ENCODE measurements around the gene KLHL7. TPM values are rescaled to one million over a fixed set of nuclear protein-coding genes. Genes with fewer than 3 reads are reported as not detected.

Gene KLHL7
- total and polyA plus RNA-seq, 2 donors (not counting 3 experiments of a cell fraction or from before 2014, with no cell fraction given) = 21.3 to 32.1 TPM

DNA sequence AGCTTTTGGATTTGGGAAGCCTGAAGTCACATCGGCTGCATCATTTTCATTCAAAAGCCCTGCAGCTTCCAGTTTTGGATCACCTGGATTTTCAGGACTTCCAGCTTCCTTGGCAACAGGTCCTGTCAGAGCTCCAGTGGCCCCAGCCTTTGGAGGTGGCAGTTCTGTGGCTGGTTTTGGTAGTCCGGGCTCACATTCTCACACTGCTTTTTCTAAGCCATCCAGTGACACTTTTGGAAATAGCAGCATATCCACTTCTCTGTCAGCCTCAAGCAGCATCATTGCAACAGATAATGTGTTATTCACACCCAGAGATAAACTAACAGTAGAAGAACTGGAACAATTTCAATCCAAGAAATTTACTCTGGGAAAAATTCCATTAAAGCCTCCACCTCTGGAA lies 94.7 kb downstream of the KLHL7 start:
- dilution Hi-C loops (cut with MboI; ENCODE audit: extremely low pct_ligation_motif_present, low sequenced_read_pairs) = no loop called here
- Histone ChIP-seq H4K20me1 (replicated peaks; ENCODE audit: control insufficient read depth, extremely low read depth, insufficient read depth, low read length) (no peaks in the 10 kb centered on the region), H3K4me3 (replicated peaks in 1 of 3; ENCODE audit: insufficient read depth in 1 of 3, low read depth in 1 of 3, low read length in 3 of 3) (no peak overlapping the region), H3K9ac (replicated peaks; ENCODE audit: extremely low read depth, insufficient read depth, low read length) (no peak overlapping the region), H3K27me3 (ENCODE audit: control insufficient read depth in 2 of 2, insufficient read depth in 2 of 2, low read length in 2 of 2) (no peaks in the 10 kb centered on the region), H3K9me1 (replicated peaks; ENCODE audit: control insufficient read depth, extremely low read depth, insufficient read depth, low read length) (no peaks in the 10 kb centered on the region), H3K4me1 (ENCODE audit: control insufficient read depth, extremely low read depth, insufficient read depth, low read length) (no peaks in the 10 kb centered on the region), H3K36me3 (ENCODE audit: control insufficient read depth in 2 of 2, extremely low read depth in 1 of 2, insufficient read depth in 2 of 2, low read length in 2 of 2) (peaks cover 7 to 13% of the 10 kb centered on the region in 2 experiments), H3K79me2 (ENCODE audit: control insufficient read depth, insufficient read depth, low read length) (no peaks in the 10 kb centered on the region), H3K27ac (ENCODE audit: insufficient read depth, low read depth, low read length) (no peak overlapping the region), H3K4me2 (ENCODE audit: insufficient read depth, low read length) (no peak overlapping the region), H2AFZ (ENCODE audit: low read depth, low read length) (no peak overlapping the region), H3K9me3 (replicated peaks; ENCODE audit: control insufficient read depth, insufficient read depth, low read length) (no peaks in the 10 kb centered on the region)
- no peak for DNase-seq (ENCODE audit: low read depth, low spot score)
- TF ChIP-seq POLR2A (IDR thresholded peaks at IDR 0.05; ENCODE audit: low read depth, low read length) (no peak), POLR2AphosphoS5 (IDR thresholded peaks at IDR 0.05; ENCODE audit: insufficient read depth, low read depth, low read length) (no peak), MYC (IDR thresholded peaks at IDR 0.05; ENCODE audit: low read depth, low read length) (no peak), EZH2 (IDR thresholded peaks at IDR 0.05; ENCODE audit: borderline replicate concordance, low read depth, low read length, severe bottlenecking) (no peak), GATA2 (IDR thresholded peaks at IDR 0.05; ENCODE audit: insufficient read depth, insufficient read length, low read depth, low read length) (no peak), FOS (IDR thresholded peaks at IDR 0.05; ENCODE audit: borderline replicate concordance, insufficient read depth, low read length) (no peak), JUN (IDR thresholded peaks at IDR 0.05; ENCODE audit: borderline replicate concordance, insufficient read depth, insufficient read length, low read depth) (no peak)
- TF ChIP-seq, protein P1, sequence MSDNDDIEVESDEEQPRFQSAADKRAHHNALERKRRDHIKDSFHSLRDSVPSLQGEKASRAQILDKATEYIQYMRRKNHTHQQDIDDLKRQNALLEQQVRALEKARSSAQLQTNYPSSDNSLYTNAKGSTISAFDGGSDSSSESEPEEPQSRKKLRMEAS (IDR thresholded peaks at IDR 0.05; ENCODE audit: insufficient read depth, insufficient read length) = no peak
- TF ChIP-seq, protein P2, sequence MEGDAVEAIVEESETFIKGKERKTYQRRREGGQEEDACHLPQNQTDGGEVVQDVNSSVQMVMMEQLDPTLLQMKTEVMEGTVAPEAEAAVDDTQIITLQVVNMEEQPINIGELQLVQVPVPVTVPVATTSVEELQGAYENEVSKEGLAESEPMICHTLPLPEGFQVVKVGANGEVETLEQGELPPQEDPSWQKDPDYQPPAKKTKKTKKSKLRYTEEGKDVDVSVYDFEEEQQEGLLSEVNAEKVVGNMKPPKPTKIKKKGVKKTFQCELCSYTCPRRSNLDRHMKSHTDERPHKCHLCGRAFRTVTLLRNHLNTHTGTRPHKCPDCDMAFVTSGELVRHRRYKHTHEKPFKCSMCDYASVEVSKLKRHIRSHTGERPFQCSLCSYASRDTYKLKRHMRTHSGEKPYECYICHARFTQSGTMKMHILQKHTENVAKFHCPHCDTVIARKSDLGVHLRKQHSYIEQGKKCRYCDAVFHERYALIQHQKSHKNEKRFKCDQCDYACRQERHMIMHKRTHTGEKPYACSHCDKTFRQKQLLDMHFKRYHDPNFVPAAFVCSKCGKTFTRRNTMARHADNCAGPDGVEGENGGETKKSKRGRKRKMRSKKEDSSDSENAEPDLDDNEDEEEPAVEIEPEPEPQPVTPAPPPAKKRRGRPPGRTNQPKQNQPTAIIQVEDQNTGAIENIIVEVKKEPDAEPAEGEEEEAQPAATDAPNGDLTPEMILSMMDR (IDR thresholded peaks at IDR 0.05; ENCODE audit: extremely low read depth in 1 of 2, insufficient read depth in 1 of 2, low read depth in 1 of 2, low read length in 2 of 2) = no peak
- CTCF ChIA-PET = interaction anchor here (0.7 to 1.0 kb wide), 2 partner anchors 9 to 21 kb away, joined by 3 read pairs; no protein-coding TSS in a partner anchor
- no peak for FAIRE-seq
- BruUV-seq (replicated peaks) = no TSS peak
- intact Hi-C loops (cut with micrococcal nuclease) = no loop called here
- POLR2A ChIA-PET = no interaction called here
